Cardiac septum (tissue), 1 donor: ENCODE results near the gene IL15RA. TPM values are rescaled to one million over a fixed set of nuclear protein-coding genes. Genes with fewer than 3 reads are reported as not detected.
"Not testable (repeated sequence)": the region's sequence is repeated elsewhere in the genome, so short reads cannot be mapped to it uniquely, and the experiment has no call there.

Experiments used
- DNase-seq: peaks from one replicate; pipeline ENCODE4 v3.0.0-alpha.2; 2020; ENCODE audit warnings: low spot score
- intact Hi-C: fragments of 100-400 bp; cut with DNase I; formaldehyde crosslinking; loops from one replicate; pipeline ENCODE4 v1.14.0; 2022
- total RNA-seq: library from RNA; stranded (reverse); fragmentation: NEBNext Ultra II Directional; extraction: Animal tissue kit (Norgen Biotek cat#: 25700); gene quantifications from one replicate; pipeline ENCODE4 v1.2.1, GENCODE V29; 2021
- donor health status: DM: no; HTN: no; CAD: no.

IL15RA gene
- total RNA-seq, 1 donor from 2014 or later = 3.9 TPM

- intact Hi-C loops = no loop called here
- no peak for DNase-seq
Observed at GRCh38 chr10:6008497-6009142, 31.3 kb upstream of the IL15RA start.

- intact Hi-C loops = no loop called here
- no peak for DNase-seq
Observed at GRCh38 chr10:6006991-6007390, 29.6 kb upstream of the IL15RA start.

DNA sequence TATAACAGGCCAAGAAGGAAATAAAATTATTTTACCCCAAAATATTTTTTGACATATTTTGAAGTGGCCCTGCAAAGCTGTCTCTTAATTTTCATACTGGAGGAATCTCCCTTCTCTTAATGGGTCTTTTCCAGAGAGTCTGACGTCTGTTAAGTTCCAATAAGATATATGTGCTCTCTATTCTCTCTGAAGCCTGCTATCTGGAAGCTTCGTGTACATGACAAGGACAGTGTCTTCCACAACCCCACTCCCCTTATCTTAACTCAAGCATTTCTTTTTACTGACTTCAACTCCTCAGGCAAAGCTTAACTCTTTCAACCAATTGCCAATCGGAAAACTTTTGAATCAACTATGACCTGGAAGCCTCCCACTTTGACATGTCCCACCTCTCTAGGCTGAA is 29.2 kb upstream of the IL15RA start:
- DNase-seq = no peak
- intact Hi-C loops = no loop called here

DNA sequence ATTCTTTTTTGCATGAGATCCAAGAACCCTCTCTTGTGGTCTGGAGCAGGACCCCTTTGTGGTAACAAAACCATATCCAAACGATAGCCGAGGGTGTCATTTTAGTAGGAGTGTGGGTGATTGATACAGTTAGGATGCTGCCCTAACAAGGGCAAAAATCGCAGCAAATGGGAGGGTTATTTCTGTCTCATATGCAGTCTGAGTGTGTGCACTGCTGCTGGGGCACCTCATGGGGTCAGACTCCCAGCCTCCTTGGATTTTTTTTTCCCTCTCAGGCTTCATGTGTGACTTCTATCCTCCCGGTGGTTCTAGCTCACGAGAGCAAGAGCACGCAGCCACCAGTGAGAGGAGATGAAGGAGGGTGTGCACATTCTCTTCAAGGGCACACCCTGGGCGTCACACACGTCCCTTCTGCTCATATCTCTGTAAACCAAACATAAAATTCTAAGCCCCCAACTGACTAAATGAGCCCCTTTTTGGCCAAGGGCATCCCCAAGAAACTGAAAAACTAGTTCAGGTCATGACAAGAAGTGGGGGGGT is 28.6 kb upstream of the IL15RA start:
- no peak for DNase-seq
- intact Hi-C loops = no loop called here

GRCh38 chr10:6005161-6005804 is 27.9 kb upstream of the IL15RA start:
- DNase-seq, intact Hi-C loops: not testable (repeated sequence)

GRCh38 chr10:6002809-6003510 is 25.6 kb upstream of the IL15RA start:
- intact Hi-C loops = no loop called here
- DNase-seq = no peak

- intact Hi-C loops = no loop called here
- no peak for DNase-seq
Observed at GRCh38 chr10:5999440-6000165, 22.3 kb upstream of the IL15RA start.

DNA sequence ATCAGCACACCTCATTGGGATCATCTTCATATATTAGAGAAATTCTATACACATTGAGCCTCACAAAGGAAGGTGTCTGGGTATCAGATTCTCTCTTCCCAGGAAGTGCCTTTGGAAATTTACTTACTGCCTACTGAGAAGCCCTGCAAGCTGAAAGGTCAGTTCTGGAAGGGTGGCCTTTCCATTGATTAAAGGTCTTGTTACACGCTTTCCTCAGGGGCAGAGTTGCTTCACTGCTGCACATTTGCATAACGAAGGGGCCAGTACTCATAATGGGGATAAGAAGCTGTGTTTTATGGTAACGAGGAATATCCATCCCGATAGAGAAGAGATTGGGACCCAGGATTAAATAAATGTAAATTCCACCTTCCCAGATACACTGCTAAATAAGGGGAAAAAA is 19.4 kb upstream of the IL15RA start:
- no peak for DNase-seq
- intact Hi-C loops = no loop called here

GRCh38 chr10:5992398-5992797 is 15.1 kb upstream of the IL15RA start:
- intact Hi-C loops = no loop called here
- DNase-seq = no peak

DNA sequence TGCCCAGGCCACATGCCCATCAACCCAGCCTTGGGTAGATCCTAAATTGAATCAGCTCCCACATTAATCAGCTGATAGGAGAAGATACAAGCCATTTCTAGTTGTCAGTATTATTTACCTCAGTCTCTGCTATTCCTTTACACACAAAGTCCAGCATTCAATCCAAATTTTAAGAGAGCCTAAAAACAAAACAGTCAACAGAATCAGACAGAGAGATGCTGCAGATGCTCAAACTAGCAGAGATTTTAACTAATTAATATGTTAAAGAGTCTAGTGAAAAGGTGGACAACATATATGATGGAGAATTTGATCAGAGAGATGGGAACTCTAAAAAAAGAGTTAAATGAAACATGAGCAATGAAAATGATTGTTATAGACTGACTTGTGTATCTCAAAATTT is 14.4 kb upstream of the IL15RA start:
- no peak for DNase-seq
- intact Hi-C loops = no loop called here

- intact Hi-C loops = no loop called here
- DNase-seq = no peak
Observed at GRCh38 chr10:5989756-5990155, 12.4 kb upstream of the IL15RA start.

DNA sequence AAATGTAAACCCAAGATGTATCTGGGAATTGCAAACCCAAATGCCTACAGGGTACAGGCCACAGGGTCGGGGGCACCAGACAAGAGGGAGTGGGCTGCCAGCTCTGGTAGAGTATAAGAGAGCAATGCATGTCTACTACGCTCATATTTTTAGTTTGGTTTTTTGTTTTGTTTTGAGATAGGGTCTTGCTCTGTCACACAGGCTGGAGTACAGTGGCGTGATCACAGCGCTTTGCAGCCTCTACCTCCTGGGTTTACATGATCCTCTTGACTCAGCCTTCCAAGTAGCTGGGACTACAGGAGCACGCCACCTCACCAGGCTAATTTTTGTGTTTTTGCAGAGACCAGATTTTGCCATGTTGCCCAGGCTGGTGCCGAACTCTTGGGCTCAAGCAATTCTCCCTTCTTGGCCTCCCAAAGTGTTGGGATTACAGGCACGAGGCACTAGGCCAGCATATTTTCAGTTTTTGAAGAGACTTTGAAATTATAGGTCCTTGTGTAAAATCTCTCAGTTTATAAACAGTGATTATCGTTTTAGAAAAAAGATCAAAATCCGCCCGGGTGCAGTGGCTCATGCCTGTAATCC is 11.1 kb upstream of the IL15RA start:
- DNase-seq = no peak
- intact Hi-C loops = no loop called here

GRCh38 chr10:5987747-5988146 is 10.4 kb upstream of the IL15RA start:
- intact Hi-C loops = no loop called here
- DNase-seq = no peak

GRCh38 chr10:5985029-5985428 is 7.7 kb upstream of the IL15RA start:
- DNase-seq = no peak
- intact Hi-C loops = no loop called here

- no peak for DNase-seq
- intact Hi-C loops = no loop called here
Observed at GRCh38 chr10:5983774-5984173, 6.4 kb upstream of the IL15RA start.

GRCh38 chr10:5981529-5981928 is 4.2 kb upstream of the IL15RA start:
- intact Hi-C loops = no loop called here
- no peak for DNase-seq

DNA sequence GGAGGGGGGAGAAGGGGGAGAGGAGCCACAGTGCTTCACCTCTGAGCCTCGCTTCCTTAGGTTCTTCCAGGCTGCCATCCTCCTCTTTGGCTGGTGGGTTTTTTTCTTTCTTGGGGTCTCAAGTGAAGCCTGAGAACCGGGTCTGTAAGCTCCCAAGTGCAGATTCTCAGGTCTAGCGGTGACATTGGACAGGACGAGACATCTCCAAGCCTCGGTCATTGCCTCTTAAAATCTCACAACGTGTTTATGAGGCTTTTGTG is 817 bp upstream of the IL15RA start:
- intact Hi-C loops = no loop called here
- DNase-seq = no peak

GRCh38 chr10:5976512-5977470 is 552 bp downstream of the IL15RA start:
- peak; percentile 80 for DNase-seq
- intact Hi-C loops = loop anchor here (2.0 kb wide), 1 partner anchor 30 kb away; no protein-coding TSS in a partner anchor
